ENCODE measurements around the gene KIF14.
A peak's percentile ranks its signal among the peaks of the same experiment; 100 is the strongest.

KIF14 gene

DNA sequence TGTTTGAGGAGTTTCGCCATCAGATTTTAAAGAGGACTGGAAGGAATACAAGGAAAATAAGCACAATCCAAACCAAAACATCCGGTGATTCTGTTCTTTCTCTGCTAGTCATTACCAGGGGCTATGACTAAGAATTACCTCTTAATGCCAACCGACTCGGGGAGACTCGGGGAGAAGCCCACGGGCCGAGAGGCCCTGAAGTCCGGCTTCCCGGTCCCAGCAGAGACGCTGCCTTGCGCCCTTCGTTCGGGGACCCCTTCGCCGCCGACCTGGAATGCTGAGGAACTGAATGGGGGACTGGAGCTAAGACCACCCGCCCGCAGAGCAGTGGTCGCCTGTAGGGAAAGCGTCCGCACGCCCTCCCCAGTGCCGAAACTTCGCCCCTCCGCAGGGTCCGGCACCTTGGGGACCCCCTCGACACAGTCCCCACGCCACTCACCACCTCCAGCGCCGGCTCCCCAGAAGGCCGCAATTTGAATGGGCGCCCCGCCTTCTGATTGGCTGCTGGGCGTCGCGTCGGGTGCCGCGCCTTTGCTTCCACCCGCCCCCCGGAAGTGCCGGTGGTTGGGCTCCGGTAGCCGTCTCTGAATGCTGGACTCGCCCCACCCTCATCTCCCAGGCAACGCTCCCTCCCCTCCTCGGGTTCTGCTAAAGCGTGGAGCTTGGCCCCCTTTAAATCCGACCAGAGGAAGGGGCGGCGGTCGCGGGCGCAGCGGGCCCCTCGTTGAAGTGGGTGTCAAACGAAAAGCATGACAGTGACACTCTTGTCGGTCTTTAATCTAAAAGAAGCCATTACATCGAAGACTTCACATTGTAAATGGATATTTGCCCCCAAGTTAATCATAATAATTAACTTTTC, at the start of gene KIF14:
Gene KIF14 (minus strand): TSS at position 479 of the 859 bp plus-strand sequence. CDS start 2,028 bp downstream, outside the sequence.
- peak; percentile 98 for DNase-seq

DNA sequence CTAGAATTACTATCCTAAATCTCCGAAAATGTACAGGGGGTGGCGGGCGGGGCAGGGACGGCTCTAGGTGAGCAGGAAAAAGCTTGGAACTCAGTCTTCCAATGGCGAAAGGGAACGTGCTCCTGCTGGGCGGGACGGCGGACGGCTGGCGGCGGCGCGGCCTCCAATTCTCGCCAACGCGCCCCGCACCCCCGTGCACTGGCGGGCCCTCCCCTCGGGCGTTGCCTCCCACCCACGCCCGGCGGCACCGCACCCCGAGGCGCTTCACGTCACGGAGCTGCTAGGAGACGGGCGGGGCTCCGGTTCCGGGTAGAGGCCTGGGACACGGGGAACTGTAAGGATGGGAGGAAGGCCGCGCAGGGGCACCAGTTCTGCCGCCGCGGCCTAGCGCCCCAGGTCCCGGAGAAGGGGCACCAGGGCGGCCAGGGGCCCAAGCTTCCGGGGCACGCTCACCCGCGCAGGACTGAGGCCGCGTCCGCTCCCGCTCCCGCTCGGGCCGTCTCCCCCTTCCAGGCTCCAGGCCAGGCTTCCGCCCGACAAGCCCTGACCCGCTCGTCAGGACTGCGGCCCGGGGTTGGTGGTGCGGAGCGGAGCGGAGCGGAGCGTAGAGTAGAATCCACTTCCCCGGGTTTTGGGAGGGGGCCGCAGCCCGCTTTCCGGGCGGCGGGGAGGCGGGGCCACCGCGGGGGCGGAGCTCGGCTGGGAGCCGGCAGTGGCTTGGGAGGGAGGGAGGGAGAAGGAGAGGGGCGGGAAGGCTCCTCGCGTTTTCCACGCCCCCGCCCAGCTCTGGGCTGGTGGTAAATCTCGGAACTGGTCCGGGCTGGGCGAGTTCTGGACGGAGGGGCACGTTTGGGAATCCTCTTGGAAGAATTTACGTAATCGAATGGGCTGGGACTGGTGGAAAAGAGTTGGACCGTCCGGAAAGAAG, 49.0 kb upstream of the KIF14 start, which contains the start of gene DDX59:
Gene DDX59 (minus strand): TSS at position 594 of the 928 bp plus-strand sequence. CDS start 3,167 bp downstream, outside the sequence.
- peak; percentile 95 for DNase-seq

DNA sequence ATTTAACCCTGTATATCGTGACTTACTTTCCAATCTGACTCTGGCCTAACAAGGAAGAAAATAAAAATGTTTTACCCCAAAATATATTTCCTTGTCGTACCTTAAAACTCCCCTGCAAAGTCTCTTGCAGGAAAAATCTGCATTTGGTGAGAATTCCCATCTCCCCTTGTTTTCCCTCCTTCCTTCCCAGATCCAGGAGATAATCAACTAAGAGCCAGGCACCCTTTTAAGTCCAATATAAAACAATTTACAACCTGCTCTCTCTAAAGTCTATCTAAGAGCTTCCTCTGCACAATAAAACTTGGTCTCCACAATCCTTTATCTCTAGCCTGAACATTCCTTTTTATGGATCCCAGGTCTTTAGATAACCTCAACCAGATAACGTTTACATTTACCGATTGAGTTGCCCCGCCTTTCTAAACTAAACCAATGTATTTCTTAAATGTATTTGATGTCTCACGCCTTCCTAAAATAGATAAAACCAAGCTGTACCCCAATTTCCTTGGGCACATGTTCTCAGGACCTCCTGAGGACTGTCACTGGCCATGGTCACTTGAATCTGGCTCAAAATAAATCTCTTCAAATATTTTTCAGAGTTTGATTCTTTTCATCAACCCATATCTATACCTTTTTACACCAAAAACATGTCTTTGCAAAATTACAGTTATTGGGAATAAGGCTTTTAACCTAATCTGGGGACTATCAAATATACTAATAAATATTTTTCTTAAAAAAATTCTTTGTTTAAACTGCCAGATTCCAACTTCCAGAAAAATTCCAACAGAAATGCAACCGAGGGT, 48.2 kb upstream of the KIF14 start:
- DNase-seq: peak; percentile 14

DNA sequence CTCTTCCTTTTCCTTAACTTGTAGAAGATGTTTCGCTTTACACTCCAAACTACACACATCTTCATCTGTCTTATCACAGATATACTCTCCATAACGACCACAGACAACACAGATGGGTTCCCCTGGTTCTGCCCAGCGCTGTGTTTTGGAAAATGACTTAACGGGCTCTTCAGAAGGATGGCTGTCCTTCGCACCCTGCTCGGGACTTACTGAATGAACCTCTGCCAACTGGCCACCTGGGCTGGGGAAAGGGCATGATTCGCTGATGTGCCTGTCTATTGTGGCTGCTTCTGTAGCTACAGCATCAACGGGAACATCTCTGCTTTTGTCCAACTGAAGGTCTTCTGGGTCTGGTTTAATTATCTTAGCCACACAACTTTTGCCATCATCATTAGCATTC, 45.8 kb upstream of the KIF14 start:
- DNase-seq: no peak

DNA sequence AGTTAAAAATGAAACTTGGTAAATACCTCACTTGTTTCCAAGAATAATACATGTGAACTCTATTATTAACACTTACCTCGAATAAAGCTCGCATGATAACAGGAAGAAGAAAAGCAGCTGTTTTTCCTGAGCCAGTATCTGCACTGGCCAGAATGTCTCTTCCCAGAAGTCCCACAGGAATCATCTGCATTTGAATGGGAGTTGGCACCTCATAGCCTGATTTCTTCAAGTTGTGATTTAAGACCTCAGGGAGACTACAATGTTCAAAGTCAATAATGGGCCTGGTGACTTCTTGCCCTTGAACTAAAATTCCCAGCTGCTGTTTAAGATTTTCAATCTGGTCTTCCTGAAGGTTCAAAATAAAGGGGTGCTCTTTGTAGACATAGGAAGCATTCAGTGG, 45.3 kb upstream of the KIF14 start:
- no peak for DNase-seq

GRCh38 chr1:200660719-200661118, 40.2 kb upstream of the KIF14 start:
- DNase-seq: no peak

GRCh38 chr1:200659269-200659668, 38.7 kb upstream of the KIF14 start:
- no peak for DNase-seq

DNA sequence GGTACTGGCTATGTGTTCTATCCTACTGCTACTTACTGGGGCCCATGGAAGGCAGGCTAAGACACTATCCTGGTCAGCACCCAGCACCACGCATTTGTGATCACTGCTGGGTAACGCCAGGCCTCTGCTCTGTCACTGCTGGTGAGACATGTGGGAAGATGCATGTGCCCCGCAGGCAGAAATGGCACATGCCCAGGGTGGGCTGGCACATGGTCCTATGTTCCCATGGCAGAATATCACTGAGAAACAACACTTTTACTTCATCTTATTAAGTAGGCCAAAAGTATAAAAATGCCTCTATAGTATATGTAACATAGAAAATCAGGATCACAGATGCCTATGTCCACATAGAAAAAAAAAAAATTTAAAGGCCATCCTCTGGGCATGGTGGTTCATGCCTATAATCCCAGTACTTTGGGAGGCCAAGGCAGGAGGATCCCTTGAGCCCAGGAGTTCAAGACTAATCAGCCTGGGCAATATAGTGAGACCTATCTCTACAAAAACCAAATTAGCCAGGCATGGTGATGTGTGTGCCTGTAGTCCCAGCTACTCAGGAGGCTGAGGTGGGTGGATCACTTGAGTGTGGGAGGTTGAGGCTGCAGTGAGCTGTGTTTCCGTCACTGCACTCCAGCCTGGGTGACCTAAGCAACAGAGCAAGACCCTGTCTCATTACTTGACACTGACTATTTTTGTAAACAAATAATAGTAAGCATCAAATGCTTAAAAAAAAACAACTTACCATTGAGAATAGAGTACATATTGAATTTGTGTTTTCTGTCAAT, 37.7 kb upstream of the KIF14 start:
- DNase-seq: no peak

- no peak for DNase-seq
These were observed 34.1 kb upstream of the KIF14 start for GRCh38 chr1:200654660-200655059.

GRCh38 chr1:200653022-200653462, 32.5 kb upstream of the KIF14 start:
- peak; percentile 19 for DNase-seq

- DNase-seq: no peak
These were observed 31.8 kb upstream of the KIF14 start for GRCh38 chr1:200652378-200652777.

DNA sequence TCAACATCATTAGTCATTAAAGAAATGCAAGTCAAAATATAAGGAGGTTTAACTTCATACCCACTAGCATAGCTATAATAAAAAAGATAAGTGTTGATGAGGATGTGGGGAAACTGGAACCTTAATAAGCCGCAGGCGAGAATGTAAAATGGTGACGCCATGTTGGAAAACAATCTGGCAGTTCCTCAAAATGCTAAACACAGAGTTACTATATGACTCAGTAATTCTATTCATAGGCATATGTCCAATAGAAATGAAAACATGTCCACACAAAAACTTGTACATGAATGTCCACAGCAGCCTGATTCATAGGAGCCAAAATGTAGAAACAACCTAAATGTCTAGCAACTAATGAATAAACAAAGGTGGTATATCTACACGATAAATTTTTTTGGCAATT, 26.0 kb upstream of the KIF14 start:
- DNase-seq: no peak

GRCh38 chr1:200644021-200644420, 23.5 kb upstream of the KIF14 start:
- DNase-seq: no peak

GRCh38 chr1:200642481-200642880, 21.9 kb upstream of the KIF14 start:
- DNase-seq: peak; percentile 26

DNA sequence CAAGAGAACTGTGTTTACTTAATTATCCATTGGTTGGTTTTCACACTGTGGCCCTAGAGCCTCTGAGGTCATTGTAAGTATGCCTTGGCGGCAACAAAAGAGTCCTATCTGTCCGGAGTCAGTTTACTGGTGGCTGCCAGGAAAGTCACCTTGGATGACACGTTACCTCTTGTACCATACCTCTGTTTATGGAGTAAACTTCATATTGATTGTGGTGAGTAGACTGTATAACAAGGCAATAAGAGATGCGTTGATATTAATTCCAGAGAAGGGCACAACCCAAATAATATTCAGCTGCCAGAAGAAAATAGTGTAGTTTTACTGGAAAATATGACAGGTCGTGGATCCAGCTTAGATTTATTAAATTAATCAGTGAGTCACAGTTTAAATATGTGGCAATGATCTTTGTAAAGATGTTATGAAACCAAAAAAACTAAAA, 20.4 kb upstream of the KIF14 start:
- no peak for DNase-seq

- DNase-seq: no peak
These were observed 19.9 kb upstream of the KIF14 start for GRCh38 chr1:200640373-200640962.

DNA sequence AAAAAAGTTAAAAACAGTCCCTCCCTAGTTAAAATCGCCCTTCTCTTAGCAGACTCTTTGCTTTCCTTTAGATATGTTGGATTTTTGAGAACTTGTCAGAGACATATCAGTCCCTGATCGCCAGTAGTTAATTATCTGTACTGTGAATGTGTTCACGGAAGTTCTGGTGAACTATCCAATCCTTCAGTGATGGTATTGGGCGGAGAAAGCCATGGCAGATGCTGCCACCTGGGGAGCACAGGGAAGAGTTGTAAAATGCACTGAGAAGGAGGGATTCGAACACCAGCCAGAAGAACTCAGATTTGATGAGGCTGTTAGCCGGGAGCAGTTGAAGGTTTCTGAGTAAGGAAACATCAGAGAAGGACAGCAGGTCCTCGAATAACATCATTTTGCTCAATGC, 17.5 kb upstream of the KIF14 start:
- no peak for DNase-seq

DNA sequence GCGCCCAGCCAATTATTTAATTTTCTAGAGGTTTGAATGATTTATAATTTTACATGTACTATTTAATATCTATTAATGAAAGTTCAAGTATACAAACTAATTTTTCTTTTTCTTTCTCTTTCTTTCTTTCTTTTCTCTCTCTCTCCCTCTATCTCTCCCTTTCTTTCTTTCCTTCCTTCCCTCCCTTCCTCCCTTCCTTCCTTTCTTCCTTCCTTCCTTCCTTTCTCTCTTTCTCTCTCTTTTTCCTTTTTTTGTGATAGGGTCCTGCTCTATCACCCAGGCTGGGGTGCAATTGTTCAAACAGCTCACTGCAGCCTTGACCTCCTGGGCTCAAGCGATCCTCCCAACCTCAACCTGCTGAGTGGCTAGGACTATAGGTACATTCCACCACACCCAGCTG, 16.1 kb upstream of the KIF14 start:
- no peak for DNase-seq

DNA sequence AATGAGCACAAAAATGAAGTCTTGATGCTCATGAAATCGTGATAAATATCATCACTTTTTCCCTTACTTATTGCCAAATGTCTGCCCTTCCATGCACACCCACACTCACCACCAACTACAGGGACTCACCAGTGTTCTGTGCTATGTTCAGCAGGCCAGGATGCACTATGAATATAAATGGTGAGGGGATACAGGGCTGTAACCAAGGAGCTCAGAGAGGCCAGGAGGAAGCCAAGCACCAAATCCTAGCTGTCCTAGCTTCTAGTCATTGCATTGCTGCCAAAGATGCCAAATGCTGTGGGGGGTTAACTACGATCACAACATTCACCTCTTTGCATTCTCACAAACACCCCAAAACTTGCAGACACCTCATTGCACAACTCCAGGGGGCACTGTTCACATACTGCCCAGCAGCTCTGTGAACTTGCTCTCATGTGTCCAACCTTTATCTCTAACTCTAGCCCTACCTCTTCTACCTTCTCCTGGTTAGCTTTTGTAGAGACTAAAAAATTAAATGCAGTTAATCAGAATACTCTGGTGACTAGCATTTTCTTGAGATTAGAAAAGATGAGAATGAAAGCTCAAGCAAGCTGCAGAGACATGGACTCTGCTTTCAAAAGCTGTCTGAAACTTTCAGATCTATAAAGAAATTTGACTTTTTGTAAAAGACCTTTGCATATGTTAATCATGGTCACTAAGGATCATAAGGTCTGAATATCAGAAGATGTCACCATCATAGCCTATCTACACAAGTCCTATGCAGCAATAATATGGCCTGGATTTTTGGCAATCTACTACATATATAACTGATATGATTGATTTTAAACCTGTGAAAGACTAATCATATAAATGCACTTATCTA, 13.9 kb upstream of the KIF14 start:
- DNase-seq: no peak

GRCh38 chr1:200631375-200631774, 10.8 kb upstream of the KIF14 start:
- DNase-seq: no peak

Measured in hematopoietic multipotent progenitor cell treated with erythropoietin and hydrocortisone succinate and interleukin-3 and kit ligand, for 6 days (in vitro differentiated cells).